Measurements from ENCODE around the gene ALDOB. TPM values are rescaled to one million over a fixed set of nuclear protein-coding genes. Genes with fewer than 3 reads are reported as not detected.

Gene ALDOB
- total RNA-seq, 4 donors from 2014 or later: not detected

DNA sequence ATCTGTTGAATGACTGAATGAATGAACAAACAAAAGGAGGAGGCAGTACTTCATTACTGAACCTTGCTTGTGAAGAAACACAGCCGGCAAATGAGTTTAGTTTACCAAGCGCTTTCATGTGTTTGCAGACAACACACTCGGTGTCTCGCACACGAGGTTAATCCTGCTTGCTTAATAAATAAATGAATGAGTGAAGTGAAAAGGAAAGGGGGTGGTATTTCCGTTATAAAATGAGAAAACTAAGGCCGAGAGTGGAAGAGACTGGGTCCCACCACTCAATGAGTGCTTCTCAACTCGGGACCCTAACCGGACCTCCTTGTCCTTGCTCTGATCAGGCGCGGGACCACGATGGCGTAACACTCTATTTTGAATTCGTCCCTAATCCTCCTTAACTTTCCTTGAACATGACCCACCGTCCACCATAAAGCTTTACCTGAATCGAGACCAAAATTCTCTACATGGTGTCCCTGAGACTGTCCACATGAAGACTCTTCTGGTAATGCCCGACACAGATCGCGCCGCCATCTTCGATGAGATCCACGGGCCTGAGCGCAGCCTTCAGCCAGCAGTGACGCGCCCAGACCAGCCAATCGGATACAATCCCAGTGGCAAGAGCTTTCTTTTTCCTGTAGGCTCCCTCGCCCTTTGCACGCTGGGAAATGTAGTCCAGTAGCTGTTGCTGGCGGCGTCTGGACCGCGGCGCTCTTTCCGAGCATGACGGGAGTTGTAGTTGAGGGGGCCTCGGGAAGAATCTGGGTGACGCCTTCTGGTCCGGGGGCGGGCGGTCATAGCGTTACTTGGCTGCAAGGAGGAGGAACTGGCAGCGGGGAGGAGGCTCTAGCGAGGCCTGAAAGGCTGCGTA is 37.3 kb downstream of the ALDOB start, which contains the start of the genes MRPL50 and ZNF189:
Gene MRPL50 (minus strand): TSS at position 551 of the 862 bp plus-strand sequence. CDS start 26 bp downstream, at position 525.
Gene ZNF189 (plus strand): TSS at position 784 of the 862 bp plus-strand sequence. CDS start 306 bp downstream, outside the sequence.
- H3K27ac ChIP-seq: peak within 1 kb of the TSS; percentile 72 to 86 (median 80)
- H3K36me3 ChIP-seq: peaks cover 24 to 31% of the 10 kb centered on the region in 2 donors
- no peaks in the 10 kb centered on the region for H3K27me3 ChIP-seq
- peaks cover 14 to 22% of the 10 kb centered on the region in 2 donors for H3K4me1 ChIP-seq
- 0 to 1% methylated on average over 42 to 44 of the region's 44 CpGs for WGBS, 2 donors
- intact Hi-C loops (cut with DNase I): no loop called here
- no peaks in the 10 kb centered on the region for H3K9me3 ChIP-seq
- peak within 1 kb of the TSS; percentile 59 to 77 (median 74) for H3K4me3 ChIP-seq (replicated peaks in 1 of 3)
- DNase-seq: peak; percentile 99
- TF ChIP-seq POLR2A (IDR thresholded peaks at IDR 0.05) (peak in 1 of 2 donors; percentile 93), CTCF (IDR thresholded peaks at IDR 0.05) (no peak)

DNA sequence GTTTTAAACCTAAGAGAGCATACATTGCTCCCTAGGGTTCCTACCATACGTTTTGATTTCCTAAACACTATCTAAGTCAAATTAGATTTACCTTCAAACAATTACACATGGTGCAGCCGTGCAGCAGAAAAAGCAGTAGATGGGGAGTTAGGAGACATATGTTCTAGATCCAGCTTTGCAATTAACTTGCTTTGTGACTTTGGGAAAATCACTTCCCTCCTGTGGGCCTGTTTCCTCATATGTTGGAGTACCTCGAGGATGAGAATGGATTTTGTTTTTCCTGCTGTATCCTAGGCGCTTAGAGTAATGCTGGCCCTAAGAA is 37.9 kb downstream of the ALDOB start:
- intact Hi-C loops (cut with DNase I): no loop called here
- Histone ChIP-seq H3K4me3 (replicated peaks in 1 of 3) (peak overlapping the region; percentile 41 to 77 (median 74)), H3K9me3 (no peaks in the 10 kb centered on the region), H3K27ac (peak overlapping the region in 2 of 3 donors; percentile 72 to 86), H3K4me1 (peaks cover 14 to 22% of the 10 kb centered on the region in 2 donors), H3K27me3 (no peaks in the 10 kb centered on the region), H3K36me3 (peaks cover 19 to 25% of the 10 kb centered on the region in 2 donors)
- TF ChIP-seq POLR2A (IDR thresholded peaks at IDR 0.05) (no peak), CTCF (IDR thresholded peaks at IDR 0.05) (no peak)
- no peak for DNase-seq
- WGBS, 2 donors: 4 to 11% methylated on average over 4 of the region's 4 CpGs

GRCh38 chr9:101394687-101395086 is 40.9 kb downstream of the ALDOB start:
- no peaks in the 10 kb centered on the region for H3K9me3 ChIP-seq
- intact Hi-C loops (cut with DNase I): no loop called here
- DNase-seq: no peak
- WGBS, 2 donors: 92 to 97% methylated on average over 1 of the region's 1 CpG
- TF ChIP-seq POLR2A (IDR thresholded peaks at IDR 0.05) (no peak), CTCF (IDR thresholded peaks at IDR 0.05) (no peak)
- H3K27ac ChIP-seq: no peak overlapping the region
- peaks cover 4 to 6% of the 10 kb centered on the region in 2 donors for H3K36me3 ChIP-seq
- H3K4me1 ChIP-seq: peaks cover 8 to 9% of the 10 kb centered on the region in 2 donors
- no peak overlapping the region for H3K4me3 ChIP-seq (replicated peaks in 1 of 3)
- H3K27me3 ChIP-seq: no peaks in the 10 kb centered on the region

DNA sequence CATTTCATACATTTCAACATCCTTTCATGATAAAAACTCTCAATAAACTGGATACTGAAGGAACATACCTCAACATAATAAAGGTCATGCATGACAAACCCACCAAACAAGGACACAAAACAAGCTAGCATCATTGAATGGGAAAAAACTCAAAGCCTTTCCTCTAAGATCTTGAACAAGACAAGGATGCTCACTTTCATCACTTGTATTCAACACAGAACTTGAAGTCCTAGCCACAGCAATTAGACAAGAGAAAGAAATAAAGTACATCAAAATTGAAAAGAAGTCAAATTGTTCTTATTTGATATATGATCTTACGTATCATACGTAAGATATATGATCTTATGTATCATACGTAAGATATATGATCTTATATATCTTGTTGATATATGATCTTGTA is 42.4 kb downstream of the ALDOB start:
- Histone ChIP-seq H3K4me1 (peaks cover 4 to 5% of the 10 kb centered on the region in 2 donors), H3K36me3 (peaks cover 10 to 16% of the 10 kb centered on the region in 2 donors), H3K9me3 (no peaks in the 10 kb centered on the region), H3K27ac (no peak overlapping the region), H3K27me3 (no peaks in the 10 kb centered on the region), H3K4me3 (replicated peaks in 1 of 3) (no peak overlapping the region)
- intact Hi-C loops (cut with DNase I): no loop called here
- TF ChIP-seq CTCF (IDR thresholded peaks at IDR 0.05): no peak
- 96% methylated on average over 3 of the region's 3 CpGs for WGBS, 2 donors
- no peak for DNase-seq

DNA sequence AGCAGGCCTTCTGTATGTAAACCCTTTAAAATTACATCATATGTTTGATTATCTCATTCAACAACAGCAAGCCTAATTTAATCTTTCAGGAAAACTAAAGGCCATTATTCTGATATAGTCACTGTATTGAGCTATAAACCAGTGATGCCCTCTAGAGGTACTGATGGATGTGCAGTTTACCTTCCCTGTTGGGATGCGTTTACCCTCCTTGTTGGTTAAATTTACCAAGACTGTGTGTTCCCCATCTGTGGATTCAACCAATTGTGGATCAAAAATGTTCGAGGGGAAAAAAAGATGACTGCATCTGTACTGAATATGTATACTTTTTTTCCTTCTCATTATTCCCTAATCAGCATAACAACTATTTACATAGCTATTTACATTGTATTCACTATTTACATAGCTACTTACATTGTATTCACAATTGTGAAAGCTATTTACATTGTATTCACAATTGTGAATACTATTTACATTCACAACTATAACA is 47.0 kb downstream of the ALDOB start:
- H3K9me3 ChIP-seq: no peaks in the 10 kb centered on the region
- no peaks in the 10 kb centered on the region for H3K27me3 ChIP-seq
- no peak for DNase-seq
- no peak overlapping the region for H3K4me3 ChIP-seq (replicated peaks in 1 of 3)
- H3K36me3 ChIP-seq: peaks cover 10 to 16% of the 10 kb centered on the region in 2 donors
- no peaks in the 10 kb centered on the region for H3K4me1 ChIP-seq
- intact Hi-C loops (cut with DNase I): no loop called here
- TF ChIP-seq POLR2A (IDR thresholded peaks at IDR 0.05) (no peak), CTCF (IDR thresholded peaks at IDR 0.05) (no peak)
- 86 to 95% methylated on average over 2 of the region's 2 CpGs for WGBS, 2 donors
- no peak overlapping the region for H3K27ac ChIP-seq
